HEK293 (cell line): ENCODE measurements around the gene CLPTM1.

Experiments
- ATF2 ChIP-seq: fragments of 450-650 bp; formaldehyde crosslinking; IDR thresholded peaks from 2 replicates; pipeline ENCODE4 v1.5.1; 2016; ENCODE audit warnings: missing biosample characterization, missing genetic modification characterization, low read depth
- KLF7 ChIP-seq: fragments of 450-650 bp; formaldehyde crosslinking; IDR thresholded peaks from 2 replicates; pipeline ENCODE4 v1.5.1; 2016; ENCODE audit warnings: missing biosample characterization, missing genetic modification characterization, borderline replicate concordance
- KLF8 ChIP-seq: fragments of 450-650 bp; formaldehyde crosslinking; IDR thresholded peaks from 2 replicates; pipeline ENCODE4 v1.5.1; 2016; ENCODE audit warnings: missing biosample characterization, missing genetic modification characterization
- PATZ1 ChIP-seq: fragments of 450-650 bp; formaldehyde crosslinking; IDR thresholded peaks from 2 replicates; pipeline ENCODE4 v1.5.1; 2016; ENCODE audit warnings: missing biosample characterization, missing genetic modification characterization
- PRDM6 ChIP-seq: fragments of 450-650 bp; formaldehyde crosslinking; IDR thresholded peaks from 2 replicates; pipeline ENCODE4 v1.5.1; 2017; ENCODE audit warnings: missing biosample characterization, missing genetic modification characterization
- SP3 ChIP-seq: fragments of 450-650 bp; formaldehyde crosslinking; IDR thresholded peaks from 2 replicates; pipeline ENCODE4 v1.5.1; 2016; ENCODE audit warnings: missing biosample characterization, missing genetic modification characterization
- WT1 ChIP-seq: fragments of 450-650 bp; formaldehyde crosslinking; IDR thresholded peaks from 2 replicates; pipeline ENCODE4 v1.5.1; 2016; ENCODE audit warnings: missing biosample characterization, missing genetic modification characterization
- ZBTB21 ChIP-seq: fragments of 450-650 bp; formaldehyde crosslinking; IDR thresholded peaks from 2 replicates; pipeline ENCODE4 v1.5.1; 2017; ENCODE audit warnings: missing biosample characterization, missing genetic modification characterization
- ZBTB26 ChIP-seq: fragments of 450-650 bp; formaldehyde crosslinking; optimal IDR thresholded peaks from 2 replicates; pipeline ENCODE3; 2016; ENCODE audit warnings: missing biosample characterization, mild to moderate bottlenecking, missing genetic modification characterization
- ZBTB48 ChIP-seq: fragments of 450-650 bp; formaldehyde crosslinking; IDR thresholded peaks from 2 replicates; pipeline ENCODE4 v1.5.1; 2016; ENCODE audit warnings: missing biosample characterization, missing genetic modification characterization
- ZFHX2 ChIP-seq: fragments of 450-650 bp; formaldehyde crosslinking; conservative IDR thresholded peaks from 2 replicates; pipeline ENCODE4 v1.5.1; 2016; ENCODE audit warnings: missing biosample characterization, missing genetic modification characterization
- ZFP37 ChIP-seq: fragments of 450-650 bp; formaldehyde crosslinking; IDR thresholded peaks from 2 replicates; pipeline ENCODE4 v1.5.1; 2016; ENCODE audit warnings: missing biosample characterization, missing genetic modification characterization
- ZNF112 ChIP-seq: fragments of 450-650 bp; formaldehyde crosslinking; IDR thresholded peaks from 2 replicates; pipeline ENCODE4 v1.5.0; 2017; ENCODE audit warnings: missing biosample characterization, missing genetic modification characterization
- ZNF140 ChIP-seq: fragments of 450-650 bp; formaldehyde crosslinking; IDR thresholded peaks from 2 replicates; pipeline ENCODE4 v1.5.1; 2016; ENCODE audit warnings: missing biosample characterization, missing genetic modification characterization
- ZNF175 ChIP-seq: fragments of 450-650 bp; formaldehyde crosslinking; IDR thresholded peaks from 2 replicates; pipeline ENCODE4 v1.5.1; 2016; ENCODE audit warnings: missing biosample characterization, missing genetic modification characterization
- ZNF18 ChIP-seq: fragments of 450-650 bp; formaldehyde crosslinking; IDR thresholded peaks from 2 replicates; pipeline ENCODE4 v1.5.1; 2016; ENCODE audit warnings: missing biosample characterization, missing genetic modification characterization
- ZNF211 ChIP-seq: fragments of 450-650 bp; formaldehyde crosslinking; IDR thresholded peaks from 2 replicates; pipeline ENCODE4 v1.5.1; 2016; ENCODE audit warnings: low read depth, missing biosample characterization, missing genetic modification characterization
- ZNF221 ChIP-seq: fragments of 450-650 bp; formaldehyde crosslinking; IDR thresholded peaks from 2 replicates; pipeline ENCODE4 v1.5.1; 2017; ENCODE audit warnings: missing biosample characterization, missing genetic modification characterization, borderline replicate concordance
- ZNF266 ChIP-seq: fragments of 450-650 bp; formaldehyde crosslinking; IDR thresholded peaks from 2 replicates; pipeline ENCODE4 v1.5.1; 2016; ENCODE audit warnings: missing biosample characterization, missing genetic modification characterization, low read depth
- ZNF335 ChIP-seq: fragments of 450-650 bp; formaldehyde crosslinking; conservative IDR thresholded peaks from 2 replicates; pipeline ENCODE4 v1.5.1; 2016; ENCODE audit warnings: missing biosample characterization, missing genetic modification characterization
- ZNF473 ChIP-seq: fragments of 450-650 bp; formaldehyde crosslinking; IDR thresholded peaks from 2 replicates; pipeline ENCODE4 v1.5.1; 2017; ENCODE audit warnings: missing biosample characterization, missing genetic modification characterization
- ZNF48 ChIP-seq: fragments of 450-650 bp; formaldehyde crosslinking; IDR thresholded peaks from 2 replicates; pipeline ENCODE4 v1.5.1; 2016; ENCODE audit warnings: missing biosample characterization, missing genetic modification characterization
- ZNF548 ChIP-seq: fragments of 450-650 bp; formaldehyde crosslinking; IDR thresholded peaks from 2 replicates; pipeline ENCODE4 v1.5.1; 2016; ENCODE audit warnings: missing biosample characterization, missing genetic modification characterization
- ZNF549 ChIP-seq: fragments of 450-650 bp; IDR thresholded peaks from 2 replicates; pipeline ENCODE4 v1.5.1; 2018; ENCODE audit warnings: missing biosample characterization, missing genetic modification characterization, mild to moderate bottlenecking, inconsistent platforms, moderate library complexity
- ZNF580 ChIP-seq: fragments of 450-650 bp; formaldehyde crosslinking; IDR thresholded peaks from 2 replicates; pipeline ENCODE4 v1.5.1; 2016; ENCODE audit warnings: missing biosample characterization, missing genetic modification characterization
- ZNF629 ChIP-seq: fragments of 450-650 bp; formaldehyde crosslinking; IDR thresholded peaks from 2 replicates; pipeline ENCODE4 v1.5.1; 2017; ENCODE audit warnings: missing biosample characterization, missing genetic modification characterization
- ZNF654 ChIP-seq: fragments of 450-650 bp; formaldehyde crosslinking; IDR thresholded peaks from 2 replicates; pipeline ENCODE4 v1.5.1; 2016; ENCODE audit warnings: low read depth, missing biosample characterization, missing genetic modification characterization
- ZNF670 ChIP-seq: fragments of 450-650 bp; formaldehyde crosslinking; IDR thresholded peaks from 2 replicates; pipeline ENCODE4 v1.5.1; 2016; ENCODE audit warnings: missing biosample characterization, missing genetic modification characterization, low read depth
- ZNF704 ChIP-seq: fragments of 450-650 bp; formaldehyde crosslinking; IDR thresholded peaks from 2 replicates; pipeline ENCODE4 v1.5.1; 2016; ENCODE audit warnings: missing biosample characterization, missing genetic modification characterization
- ZNF776 ChIP-seq: fragments of 450-650 bp; formaldehyde crosslinking; IDR thresholded peaks from 2 replicates; pipeline ENCODE4 v1.5.0; 2017; ENCODE audit warnings: missing biosample characterization, missing genetic modification characterization, borderline replicate concordance
- ZNF791 ChIP-seq: fragments of 450-650 bp; formaldehyde crosslinking; IDR thresholded peaks from 2 replicates; pipeline ENCODE4 v1.5.1; 2016; ENCODE audit warnings: missing biosample characterization, missing genetic modification characterization
- ZSCAN16 ChIP-seq: fragments of 450-650 bp; formaldehyde crosslinking; IDR thresholded peaks from 2 replicates; pipeline ENCODE4 v1.5.1; 2016; ENCODE audit warnings: missing biosample characterization, missing genetic modification characterization

CLPTM1 gene

GRCh38 chr19:45001087-45001739 is 46.0 kb downstream of the CLPTM1 start, which contains the start of gene RELB (continued):
- no peak for TF ChIP-seq ZNF18
- TF ChIP-seq ZBTB26 (tag by site-specific recombination): peak; percentile 36
- no peak for TF ChIP-seq ZNF211 (tag by site-specific recombination)
- peak; percentile 72 for TF ChIP-seq ATF2
- no peak for TF ChIP-seq ZNF654
- no peak for TF ChIP-seq ZNF791
- TF ChIP-seq ZNF629 (tag by site-specific recombination): peak; percentile 77
- TF ChIP-seq ZFHX2: peak; percentile 82
- no peak for TF ChIP-seq ZNF221
- TF ChIP-seq ZNF112: no peak
- no peak for TF ChIP-seq ZNF48 (tag by site-specific recombination)
- no peak for TF ChIP-seq ZNF266 (tag by site-specific recombination)
- TF ChIP-seq WT1: peak; percentile 31; the same call in 1 of the 2 replicates
- TF ChIP-seq ZNF548: peak; percentile 61
- TF ChIP-seq ZNF175 (tag by site-specific recombination): no peak
- TF ChIP-seq PATZ1 (tag by site-specific recombination): peak; percentile 20
- TF ChIP-seq ZNF670: no peak
- no peak for TF ChIP-seq ZBTB48 (tag by site-specific recombination)
- peak; percentile 52 for TF ChIP-seq SP3 (tag by site-specific recombination)
- no peak for TF ChIP-seq ZFP37 (tag by site-specific recombination)
- no peak for TF ChIP-seq ZNF776 (tag by site-specific recombination)
- no peak for TF ChIP-seq ZNF335
- 0 out of 2 replicates have a peak, but pooled peaks have one; percentile 17 for TF ChIP-seq KLF7 (tag by site-specific recombination)
- no peak for TF ChIP-seq ZNF704 (tag by site-specific recombination)
- TF ChIP-seq PRDM6 (tag by site-specific recombination): no peak
- 0 out of 2 replicates have a peak, but pooled peaks have one; percentile 23 for TF ChIP-seq ZNF580
- TF ChIP-seq KLF8 (tag by site-specific recombination): peak; percentile 77
- TF ChIP-seq ZNF473 (tag by site-specific recombination): no peak
- TF ChIP-seq ZBTB21 (tag by site-specific recombination): peak; percentile 77
- TF ChIP-seq ZSCAN16 (tag by site-specific recombination): no peak
- no peak for TF ChIP-seq ZNF549 (tag by site-specific recombination)
- TF ChIP-seq ZNF140 (tag by site-specific recombination): no peak
